ENCODE results near the gene GLI2. TPM values are rescaled to one million over a fixed set of nuclear protein-coding genes. Genes with fewer than 3 reads are reported as not detected.

The GLI2 gene
- polyA plus RNA-seq, 2 of the 4 experiments (the other 2 are of a cell fraction), result 5.6 to 12.5 TPM

DNA sequence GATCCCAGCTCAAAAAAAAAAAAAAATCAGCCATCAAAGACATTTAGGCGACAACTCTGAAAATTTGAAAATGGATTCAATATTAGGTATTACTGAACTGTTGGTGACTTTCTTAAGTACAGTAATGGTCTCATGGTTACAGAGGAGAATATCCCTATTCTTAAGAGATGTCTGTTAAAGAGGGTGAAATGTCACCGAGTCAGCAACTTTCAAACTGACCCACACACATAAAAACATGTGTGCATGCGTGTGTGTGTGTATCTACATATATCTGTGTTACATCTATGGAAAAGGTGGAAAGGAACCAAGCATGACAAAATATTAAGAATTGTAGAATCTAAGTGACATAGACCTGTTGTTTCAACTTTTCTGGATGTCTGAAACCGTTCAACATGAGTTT lies 41.6 kb upstream of the GLI2 start:
- FAIRE-seq (no peak), DNase-seq (ENCODE audit: low read depth in 1 of 2, low spot score in 1 of 2) (no peak), ATAC-seq (no peak)
- H3K27ac ChIP-seq, result no peak overlapping the region
- peaks cover 12% of the 10 kb centered on the region; the same call in 2 of the 3 replicates for H3K4me1 ChIP-seq
- no peak overlapping the region for H3K4me3 ChIP-seq
- TF ChIP-seq MAFK (IDR thresholded peaks at IDR 0.05; ENCODE audit: partially characterized antibody) (peak; percentile 93), CHD4 (IDR thresholded peaks at IDR 0.05; ENCODE audit: borderline replicate concordance) (no peak)
- POLR2A ChIA-PET, result interaction anchor here (0.6 kb wide), 1 partner anchor 154 kb away, joined by 4 read pairs; no protein-coding TSS in a partner anchor
- no peaks in the 10 kb centered on the region for H3K9me3 ChIP-seq
- no peak overlapping the region for H3K4me2 ChIP-seq
- CTCF ChIA-PET, result interaction anchor here (0.6 to 22.6 kb wide), 12 partner anchors 8 to 407 kb away, joined by 3 to 858 read pairs (median 10); no protein-coding TSS in a partner anchor
- WGBS (ENCODE audit: missing lambda C conversion rate), result 91% methylated on average over 4 of the region's 4 CpGs

DNA sequence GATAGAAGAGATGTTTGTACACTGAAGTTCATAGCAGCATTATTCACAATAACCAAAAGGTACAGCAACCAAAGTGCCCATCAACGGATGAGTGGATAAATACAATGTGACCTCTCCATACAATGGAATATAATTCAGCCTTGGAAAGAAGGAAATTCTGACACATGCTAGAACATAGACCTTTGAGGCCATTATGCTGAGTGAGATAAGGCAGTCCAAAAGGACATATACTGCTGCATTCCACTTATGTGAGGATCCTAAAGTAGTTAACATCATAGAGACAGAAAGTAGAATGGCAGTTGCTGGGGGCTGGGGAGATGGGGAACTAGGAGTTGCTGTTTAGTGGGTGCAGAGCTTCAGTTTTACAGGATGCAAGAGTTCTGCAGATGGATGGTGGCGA lies 38.2 kb upstream of the GLI2 start:
- Histone ChIP-seq H3K4me1 (peaks cover 12% of the 10 kb centered on the region; the same call in 2 of the 3 replicates), H3K27ac (no peak overlapping the region), H3K9me3 (no peaks in the 10 kb centered on the region), H3K4me2 (no peak overlapping the region), H3K4me3 (no peak overlapping the region)
- TF ChIP-seq RNF2 (IDR thresholded peaks at IDR 0.05; ENCODE audit: borderline replicate concordance, low read depth) (no peak), HOXB13 (CRISPR knock-in tag; IDR thresholded peaks at IDR 0.05; ENCODE audit: low read depth) (no peak), CBX2 (IDR thresholded peaks at IDR 0.05; ENCODE audit: borderline replicate concordance, low read depth) (no peak), FOSB (CRISPR knock-in tag; IDR thresholded peaks at IDR 0.05) (no peak), ZSCAN20 (CRISPR knock-in tag; IDR thresholded peaks at IDR 0.05) (no peak), GATA3 (IDR thresholded peaks at IDR 0.05; ENCODE audit: borderline replicate concordance) (no peak)
- WGBS (ENCODE audit: missing lambda C conversion rate), result 85% methylated on average over 2 of the region's 2 CpGs
- DNase-seq (ENCODE audit: low read depth in 1 of 2, low spot score in 1 of 2) (no peak), ATAC-seq (no peak), FAIRE-seq (no peak)
- ChIA-PET POLR2A (no interaction called here), CTCF (interaction anchor here (1.9 to 22.6 kb wide), 2 partner anchors 17 to 379 kb away, joined by 6 to 858 read pairs; no protein-coding TSS in a partner anchor)

DNA sequence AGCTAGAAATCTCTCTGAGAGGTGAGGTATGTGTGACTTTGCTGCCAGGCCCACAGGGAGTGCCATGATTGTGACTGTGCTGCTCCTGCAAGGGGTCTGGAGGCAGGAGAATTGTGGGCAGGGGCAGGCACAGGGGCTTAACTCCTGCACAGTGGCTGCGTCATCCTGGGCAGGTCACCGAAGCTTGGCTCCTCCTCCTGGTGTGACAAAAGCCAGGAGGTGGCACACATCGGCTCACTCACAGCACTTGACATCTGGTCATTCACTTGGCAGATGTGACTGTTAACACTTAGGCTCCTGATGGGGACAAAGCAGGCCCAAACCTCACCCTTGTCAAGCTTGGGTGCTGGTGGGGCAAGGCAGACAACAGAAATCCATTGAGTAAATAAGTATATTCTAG lies 36.4 kb upstream of the GLI2 start:
- peaks cover 28% of the 10 kb centered on the region for H3K4me1 ChIP-seq
- ATAC-seq, result no peak
- ChIA-PET POLR2A (no interaction called here), CTCF (interaction anchor here (1.9 to 22.6 kb wide), 2 partner anchors 19 to 377 kb away, joined by 6 to 858 read pairs; no protein-coding TSS in a partner anchor)
- WGBS (ENCODE audit: missing lambda C conversion rate), result 74% methylated on average over 3 of the region's 3 CpGs
- H3K4me3 ChIP-seq, result no peak overlapping the region
- no peak for FAIRE-seq
- DNase-seq (ENCODE audit: low read depth in 1 of 2, low spot score in 1 of 2), result no peak
- H3K27ac ChIP-seq, result 0 out of 6 replicates have a peak overlapping the region, but pooled peaks of 1 of the 2 experiments have one; percentile 20
- H3K9me3 ChIP-seq, result no peaks in the 10 kb centered on the region
- TF ChIP-seq HEYL (CRISPR knock-in tag; IDR thresholded peaks at IDR 0.05) (no peak), JUNB (IDR thresholded peaks at IDR 0.05) (no peak)
- no peak overlapping the region for H3K4me2 ChIP-seq

DNA sequence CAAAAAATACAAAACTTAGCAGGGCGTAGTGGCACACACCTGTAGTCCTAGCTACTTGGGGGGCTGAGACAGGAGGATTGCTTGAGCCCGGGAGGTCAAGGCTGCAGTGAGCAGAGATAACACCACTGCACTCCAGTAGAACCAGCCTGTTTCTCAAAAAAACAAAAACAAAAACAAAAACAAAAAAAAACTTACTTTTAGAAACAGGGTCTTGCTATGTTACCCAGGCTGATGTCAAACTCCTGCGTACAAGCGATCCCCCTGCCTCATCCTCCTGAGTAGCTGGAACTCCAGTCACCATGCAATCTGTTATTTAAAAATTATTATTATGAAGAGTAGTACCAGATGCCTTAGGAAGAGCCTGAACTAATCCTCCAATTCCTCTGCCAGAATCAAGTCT lies 35.0 kb upstream of the GLI2 start:
- Histone ChIP-seq H3K4me2 (no peak overlapping the region), H3K4me1 (peaks cover 30% of the 10 kb centered on the region), H3K27ac (no peak overlapping the region), H3K9me3 (no peaks in the 10 kb centered on the region), H3K4me3 (no peak overlapping the region)
- DNase-seq (ENCODE audit: low read depth in 1 of 2, low spot score in 1 of 2) (no peak), FAIRE-seq (no peak), ATAC-seq (no peak)
- 95% methylated on average over 4 of the region's 4 CpGs for WGBS (ENCODE audit: missing lambda C conversion rate)
- ChIA-PET CTCF (interaction anchor here (0.7 to 22.6 kb wide), 4 partner anchors 14 to 391 kb away, joined by 3 to 858 read pairs (median 4); partner anchors contain the start of gene GLI2), POLR2A (no interaction called here)
- TF ChIP-seq RAD21 (conservative IDR thresholded peaks at IDR 0.05 in 1 of 2, IDR thresholded peaks at IDR 0.05 in 1 of 2) (no peak), KDM5A (IDR thresholded peaks at IDR 0.05) (no peak), TP53 (CRISPR knock-in tag; IDR thresholded peaks at IDR 0.05) (no peak), RFX5 (IDR thresholded peaks at IDR 0.05) (no peak), HEYL (CRISPR knock-in tag; IDR thresholded peaks at IDR 0.05) (no peak), RNF2 (IDR thresholded peaks at IDR 0.05; ENCODE audit: borderline replicate concordance, low read depth) (no peak), ZC3H11A (IDR thresholded peaks at IDR 0.05) (no peak), RCOR1 (IDR thresholded peaks at IDR 0.05; ENCODE audit: low read depth, low read length) (no peak), ZNF302 (CRISPR knock-in tag; IDR thresholded peaks at IDR 0.05) (no peak)
- TF ChIP-seq, protein P1, sequence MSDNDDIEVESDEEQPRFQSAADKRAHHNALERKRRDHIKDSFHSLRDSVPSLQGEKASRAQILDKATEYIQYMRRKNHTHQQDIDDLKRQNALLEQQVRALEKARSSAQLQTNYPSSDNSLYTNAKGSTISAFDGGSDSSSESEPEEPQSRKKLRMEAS (IDR thresholded peaks at IDR 0.05), result no peak
- TF ChIP-seq, protein P2, sequence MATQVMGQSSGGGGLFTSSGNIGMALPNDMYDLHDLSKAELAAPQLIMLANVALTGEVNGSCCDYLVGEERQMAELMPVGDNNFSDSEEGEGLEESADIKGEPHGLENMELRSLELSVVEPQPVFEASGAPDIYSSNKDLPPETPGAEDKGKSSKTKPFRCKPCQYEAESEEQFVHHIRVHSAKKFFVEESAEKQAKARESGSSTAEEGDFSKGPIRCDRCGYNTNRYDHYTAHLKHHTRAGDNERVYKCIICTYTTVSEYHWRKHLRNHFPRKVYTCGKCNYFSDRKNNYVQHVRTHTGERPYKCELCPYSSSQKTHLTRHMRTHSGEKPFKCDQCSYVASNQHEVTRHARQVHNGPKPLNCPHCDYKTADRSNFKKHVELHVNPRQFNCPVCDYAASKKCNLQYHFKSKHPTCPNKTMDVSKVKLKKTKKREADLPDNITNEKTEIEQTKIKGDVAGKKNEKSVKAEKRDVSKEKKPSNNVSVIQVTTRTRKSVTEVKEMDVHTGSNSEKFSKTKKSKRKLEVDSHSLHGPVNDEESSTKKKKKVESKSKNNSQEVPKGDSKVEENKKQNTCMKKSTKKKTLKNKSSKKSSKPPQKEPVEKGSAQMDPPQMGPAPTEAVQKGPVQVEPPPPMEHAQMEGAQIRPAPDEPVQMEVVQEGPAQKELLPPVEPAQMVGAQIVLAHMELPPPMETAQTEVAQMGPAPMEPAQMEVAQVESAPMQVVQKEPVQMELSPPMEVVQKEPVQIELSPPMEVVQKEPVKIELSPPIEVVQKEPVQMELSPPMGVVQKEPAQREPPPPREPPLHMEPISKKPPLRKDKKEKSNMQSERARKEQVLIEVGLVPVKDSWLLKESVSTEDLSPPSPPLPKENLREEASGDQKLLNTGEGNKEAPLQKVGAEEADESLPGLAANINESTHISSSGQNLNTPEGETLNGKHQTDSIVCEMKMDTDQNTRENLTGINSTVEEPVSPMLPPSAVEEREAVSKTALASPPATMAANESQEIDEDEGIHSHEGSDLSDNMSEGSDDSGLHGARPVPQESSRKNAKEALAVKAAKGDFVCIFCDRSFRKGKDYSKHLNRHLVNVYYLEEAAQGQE (IDR thresholded peaks at IDR 0.05), result no peak

All from A549 (cell line).